Measurements from ENCODE around the gene ZNF286A.

Gene ZNF286A

DNA sequence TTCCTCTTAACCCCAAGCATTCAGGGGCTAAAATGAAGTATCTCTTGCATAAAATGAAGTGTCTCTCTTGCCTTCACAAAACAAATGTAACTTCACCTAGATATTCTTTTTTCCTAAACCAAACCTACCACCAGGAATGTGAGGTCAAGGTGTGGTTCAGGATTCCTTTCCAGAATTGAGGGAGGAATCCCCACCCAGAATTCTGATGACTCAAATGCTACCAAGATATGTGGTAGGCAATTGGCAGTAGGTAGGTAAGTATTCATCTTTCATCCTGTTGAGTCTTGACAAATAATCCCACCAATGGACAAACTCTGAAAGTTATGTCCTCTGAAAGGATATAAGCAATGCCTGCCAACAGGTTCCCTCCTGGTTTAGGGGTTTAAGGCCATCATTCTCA, 41.7 kb upstream of the ZNF286A start:
- no peak overlapping the region for H2BK120ac ChIP-seq (ENCODE audit: low read depth, low read length)
- no peak overlapping the region for H4K8ac ChIP-seq (ENCODE audit: low read length)
- H3K9ac ChIP-seq (ENCODE audit: low read length) = no peak overlapping the region
- H3K4me3 ChIP-seq (ENCODE audit: insufficient read depth in 1 of 2, low read depth in 1 of 2, low read length in 2 of 2) = no peak overlapping the region
- no peak overlapping the region for H3K27ac ChIP-seq (ENCODE audit: low read length, poor library complexity, severe bottlenecking)
- H3K23ac ChIP-seq (ENCODE audit: low read length in 2 of 2) = no peak overlapping the region
- peaks cover 3% of the 10 kb centered on the region for H3K79me1 ChIP-seq (replicated peaks; ENCODE audit: low read length, poor library complexity, severe bottlenecking)
- H3K9me3 ChIP-seq (ENCODE audit: control insufficient read depth, low read length) = no peaks in the 10 kb centered on the region
- H2BK12ac ChIP-seq (ENCODE audit: low read length in 2 of 2) = no peak overlapping the region
- no peak overlapping the region for H3K4ac ChIP-seq (ENCODE audit: low read depth in 1 of 2, low read length in 2 of 2)
- H3K14ac ChIP-seq (ENCODE audit: low read length in 2 of 2) = no peak overlapping the region
- H3K27me3 ChIP-seq (ENCODE audit: control insufficient read depth in 1 of 2, insufficient read depth in 1 of 2, low read length in 2 of 2) = no peaks in the 10 kb centered on the region
- no peak overlapping the region for H3K4me2 ChIP-seq (ENCODE audit: low read length, poor library complexity, severe bottlenecking)
- H3K4me1 ChIP-seq (ENCODE audit: control insufficient read depth, insufficient read depth, low read depth, low read length) = peaks cover 15% of the 10 kb centered on the region
- no peak overlapping the region for H3K18ac ChIP-seq (ENCODE audit: low read depth in 1 of 2, low read length in 2 of 2)
- H2AFZ ChIP-seq (ENCODE audit: low read depth, low read length) = no peak overlapping the region
- H4K91ac ChIP-seq (ENCODE audit: low read length) = no peak overlapping the region
- H2BK15ac ChIP-seq (ENCODE audit: low read depth, poor library complexity, severe bottlenecking) = no peak overlapping the region
- DNase-seq = no peak
- no peak overlapping the region for H2BK5ac ChIP-seq (ENCODE audit: low read depth, low read length, poor library complexity, severe bottlenecking)
- H2AK5ac ChIP-seq (ENCODE audit: low read length, severe bottlenecking) = peak overlapping the region; percentile 41
- H3K36me3 ChIP-seq (ENCODE audit: control insufficient read depth in 1 of 2, insufficient read depth in 2 of 2, low read depth in 1 of 2, low read length in 2 of 2) = peaks cover 0 to 11% of the 10 kb centered on the region in 2 experiments

- Histone ChIP-seq H3K18ac (ENCODE audit: low read depth in 1 of 2, low read length in 2 of 2) (no peak overlapping the region), H3K4me3 (ENCODE audit: insufficient read depth in 1 of 2, low read depth in 1 of 2, low read length in 2 of 2) (no peak overlapping the region), H2BK5ac (ENCODE audit: low read depth, low read length, poor library complexity, severe bottlenecking) (no peak overlapping the region), H3K27me3 (ENCODE audit: control insufficient read depth in 1 of 2, insufficient read depth in 1 of 2, low read length in 2 of 2) (no peaks in the 10 kb centered on the region), H2BK120ac (ENCODE audit: low read depth, low read length) (no peak overlapping the region), H3K79me1 (replicated peaks; ENCODE audit: low read length, poor library complexity, severe bottlenecking) (peaks cover 2% of the 10 kb centered on the region), H3K23ac (ENCODE audit: low read length in 2 of 2) (no peak overlapping the region), H3K4me2 (ENCODE audit: low read length, poor library complexity, severe bottlenecking) (no peak overlapping the region), H2AFZ (ENCODE audit: low read depth, low read length) (no peak overlapping the region), H2BK12ac (ENCODE audit: low read length in 2 of 2) (no peak overlapping the region), H3K4ac (ENCODE audit: low read depth in 1 of 2, low read length in 2 of 2) (no peak overlapping the region), H4K8ac (ENCODE audit: low read length) (no peak overlapping the region), H3K14ac (ENCODE audit: low read length in 2 of 2) (no peak overlapping the region), H2BK15ac (ENCODE audit: low read depth, poor library complexity, severe bottlenecking) (no peak overlapping the region), H3K9ac (ENCODE audit: low read length) (no peak overlapping the region), H3K9me3 (ENCODE audit: control insufficient read depth, low read length) (no peaks in the 10 kb centered on the region), H3K27ac (ENCODE audit: low read length, poor library complexity, severe bottlenecking) (no peak overlapping the region), H3K4me1 (ENCODE audit: control insufficient read depth, insufficient read depth, low read depth, low read length) (peaks cover 15% of the 10 kb centered on the region), H4K91ac (ENCODE audit: low read length) (no peak overlapping the region), H2AK5ac (ENCODE audit: low read length, severe bottlenecking) (no peak overlapping the region), H3K36me3 (ENCODE audit: control insufficient read depth in 1 of 2, insufficient read depth in 2 of 2, low read depth in 1 of 2, low read length in 2 of 2) (peaks cover 0 to 11% of the 10 kb centered on the region in 2 experiments)
- WGBS = 95% methylated on average over 2 of the region's 3 CpGs
- no peak for DNase-seq
These were observed 41.3 kb upstream of the ZNF286A start for GRCh38 chr17:15658296-15658695.

GRCh38 chr17:15659236-15659635, 40.3 kb upstream of the ZNF286A start:
- Histone ChIP-seq H3K79me1 (replicated peaks; ENCODE audit: low read length, poor library complexity, severe bottlenecking) (peaks cover 2% of the 10 kb centered on the region), H3K18ac (ENCODE audit: low read depth in 1 of 2, low read length in 2 of 2) (no peak overlapping the region), H2BK120ac (ENCODE audit: low read depth, low read length) (no peak overlapping the region)

GRCh38 chr17:15659663-15660062, 39.9 kb upstream of the ZNF286A start:
- Histone ChIP-seq H3K4me2 (ENCODE audit: low read length, poor library complexity, severe bottlenecking) (no peak overlapping the region), H2BK120ac (ENCODE audit: low read depth, low read length) (no peak overlapping the region)
- WGBS = 92% methylated on average over 3 of the region's 4 CpGs

More at GRCh38 chr17:15659236-15659635, 40.3 kb upstream of the ZNF286A start:
- Histone ChIP-seq H3K4ac (ENCODE audit: low read depth in 1 of 2, low read length in 2 of 2) (no peak overlapping the region), H3K9me3 (ENCODE audit: control insufficient read depth, low read length) (no peaks in the 10 kb centered on the region), H3K27me3 (ENCODE audit: control insufficient read depth in 1 of 2, insufficient read depth in 1 of 2, low read length in 2 of 2) (no peaks in the 10 kb centered on the region), H3K4me2 (ENCODE audit: low read length, poor library complexity, severe bottlenecking) (no peak overlapping the region), H2AK5ac (ENCODE audit: low read length, severe bottlenecking) (peak overlapping the region; percentile 69), H4K8ac (ENCODE audit: low read length) (no peak overlapping the region), H3K9ac (ENCODE audit: low read length) (no peak overlapping the region), H3K14ac (ENCODE audit: low read length in 2 of 2) (no peak overlapping the region), H4K91ac (ENCODE audit: low read length) (no peak overlapping the region), H2BK15ac (ENCODE audit: low read depth, poor library complexity, severe bottlenecking) (no peak overlapping the region), H2AFZ (ENCODE audit: low read depth, low read length) (no peak overlapping the region), H2BK5ac (ENCODE audit: low read depth, low read length, poor library complexity, severe bottlenecking) (no peak overlapping the region), H3K27ac (ENCODE audit: low read length, poor library complexity, severe bottlenecking) (no peak overlapping the region), H3K36me3 (ENCODE audit: control insufficient read depth in 1 of 2, insufficient read depth in 2 of 2, low read depth in 1 of 2, low read length in 2 of 2) (peaks cover 3 to 15% of the 10 kb centered on the region in 2 experiments), H3K4me3 (ENCODE audit: insufficient read depth in 1 of 2, low read depth in 1 of 2, low read length in 2 of 2) (no peak overlapping the region), H2BK12ac (ENCODE audit: low read length in 2 of 2) (no peak overlapping the region), H3K23ac (ENCODE audit: low read length in 2 of 2) (no peak overlapping the region), H3K4me1 (ENCODE audit: control insufficient read depth, insufficient read depth, low read depth, low read length) (peaks cover 12% of the 10 kb centered on the region)
- WGBS = 97% methylated on average over 6 of the region's 6 CpGs
- no peak for DNase-seq

More at GRCh38 chr17:15659663-15660062, 39.9 kb upstream of the ZNF286A start:
- H4K91ac ChIP-seq (ENCODE audit: low read length) = no peak overlapping the region
- no peak for DNase-seq
- no peak overlapping the region for H2BK5ac ChIP-seq (ENCODE audit: low read depth, low read length, poor library complexity, severe bottlenecking)
- no peaks in the 10 kb centered on the region for H3K27me3 ChIP-seq (ENCODE audit: control insufficient read depth in 1 of 2, insufficient read depth in 1 of 2, low read length in 2 of 2)
- H3K23ac ChIP-seq (ENCODE audit: low read length in 2 of 2) = no peak overlapping the region
- H3K27ac ChIP-seq (ENCODE audit: low read length, poor library complexity, severe bottlenecking) = no peak overlapping the region
- no peak overlapping the region for H3K18ac ChIP-seq (ENCODE audit: low read depth in 1 of 2, low read length in 2 of 2)
- peaks cover 7 to 18% of the 10 kb centered on the region in 2 experiments for H3K36me3 ChIP-seq (ENCODE audit: control insufficient read depth in 1 of 2, insufficient read depth in 2 of 2, low read depth in 1 of 2, low read length in 2 of 2)
- H3K9ac ChIP-seq (ENCODE audit: low read length) = no peak overlapping the region
- peaks cover 12% of the 10 kb centered on the region for H3K4me1 ChIP-seq (ENCODE audit: control insufficient read depth, insufficient read depth, low read depth, low read length)
- H2AK5ac ChIP-seq (ENCODE audit: low read length, severe bottlenecking) = no peak overlapping the region
- H3K4me3 ChIP-seq (ENCODE audit: insufficient read depth in 1 of 2, low read depth in 1 of 2, low read length in 2 of 2) = no peak overlapping the region
- no peak overlapping the region for H3K4ac ChIP-seq (ENCODE audit: low read depth in 1 of 2, low read length in 2 of 2)
- H2BK15ac ChIP-seq (ENCODE audit: low read depth, poor library complexity, severe bottlenecking) = no peak overlapping the region
- H2BK12ac ChIP-seq (ENCODE audit: low read length in 2 of 2) = no peak overlapping the region
- peaks cover 2% of the 10 kb centered on the region for H3K79me1 ChIP-seq (replicated peaks; ENCODE audit: low read length, poor library complexity, severe bottlenecking)
- no peak overlapping the region for H2AFZ ChIP-seq (ENCODE audit: low read depth, low read length)
- H3K14ac ChIP-seq (ENCODE audit: low read length in 2 of 2) = no peak overlapping the region
- H3K9me3 ChIP-seq (ENCODE audit: control insufficient read depth, low read length) = no peaks in the 10 kb centered on the region
- no peak overlapping the region for H4K8ac ChIP-seq (ENCODE audit: low read length)

Data from mesenchymal stem cell (in vitro differentiated cells and primary cell).